NCI-H1105 treated with DMSO at 0.1 percent for 48 hours (cell line): Measurements from ENCODE around the gene ZNHIT6.
"Not testable (repeated sequence)": the region's sequence is repeated elsewhere in the genome, so short reads cannot be mapped to it uniquely, and the experiment has no call there.

Source experiments
- DNase-seq: peaks from one replicate; lab custom pipeline; 2025; lab: John Stamatoyannopoulos, UW

The ZNHIT6 gene, protein sequence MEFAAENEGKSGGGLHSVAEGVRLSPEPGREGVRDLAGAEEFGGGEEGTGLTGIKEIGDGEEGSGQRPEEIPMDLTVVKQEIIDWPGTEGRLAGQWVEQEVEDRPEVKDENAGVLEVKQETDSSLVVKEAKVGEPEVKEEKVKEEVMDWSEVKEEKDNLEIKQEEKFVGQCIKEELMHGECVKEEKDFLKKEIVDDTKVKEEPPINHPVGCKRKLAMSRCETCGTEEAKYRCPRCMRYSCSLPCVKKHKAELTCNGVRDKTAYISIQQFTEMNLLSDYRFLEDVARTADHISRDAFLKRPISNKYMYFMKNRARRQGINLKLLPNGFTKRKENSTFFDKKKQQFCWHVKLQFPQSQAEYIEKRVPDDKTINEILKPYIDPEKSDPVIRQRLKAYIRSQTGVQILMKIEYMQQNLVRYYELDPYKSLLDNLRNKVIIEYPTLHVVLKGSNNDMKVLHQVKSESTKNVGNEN

DNA sequence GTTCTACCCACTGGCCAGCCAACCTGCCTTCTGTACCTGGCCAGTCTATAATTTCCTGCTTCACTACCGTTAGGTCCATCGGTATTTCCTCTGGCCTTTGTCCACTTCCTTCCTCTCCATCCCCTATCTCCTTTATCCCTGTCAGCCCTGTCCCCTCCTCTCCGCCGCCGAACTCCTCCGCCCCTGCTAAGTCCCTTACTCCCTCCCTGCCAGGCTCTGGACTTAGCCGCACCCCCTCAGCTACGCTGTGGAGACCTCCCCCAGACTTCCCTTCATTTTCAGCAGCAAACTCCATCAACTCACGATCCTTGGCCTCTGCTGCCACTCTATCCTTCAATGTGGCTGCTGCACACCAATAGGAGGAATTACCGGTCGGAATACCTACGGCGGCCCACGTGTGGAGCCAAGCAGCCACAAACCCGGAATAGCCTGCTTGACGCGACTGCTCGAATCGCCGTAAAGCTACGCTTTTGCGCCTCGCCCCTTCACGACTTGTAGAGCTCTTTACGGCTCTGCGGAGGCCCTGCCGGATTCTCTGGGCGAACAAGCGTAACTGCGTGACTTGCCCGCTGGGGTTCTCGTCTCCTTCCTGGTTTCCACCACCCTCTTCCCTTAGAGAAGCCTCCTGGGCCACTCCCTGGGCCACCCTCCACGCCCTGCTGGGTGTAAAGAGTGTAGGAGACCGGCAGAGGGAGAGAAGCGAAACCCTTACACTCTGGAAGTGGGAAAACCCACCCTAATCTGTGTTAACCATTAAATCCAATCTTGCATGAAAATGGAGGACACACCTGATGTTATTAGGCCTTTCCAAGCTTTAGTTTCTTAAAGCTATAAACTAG lies at the start of gene ZNHIT6:
ZNHIT6 (minus strand) TSS at position 444 of the 839 bp plus-strand sequence; CDS start at position 295, 149 bp downstream.
- peak; percentile 95 for DNase-seq

DNA sequence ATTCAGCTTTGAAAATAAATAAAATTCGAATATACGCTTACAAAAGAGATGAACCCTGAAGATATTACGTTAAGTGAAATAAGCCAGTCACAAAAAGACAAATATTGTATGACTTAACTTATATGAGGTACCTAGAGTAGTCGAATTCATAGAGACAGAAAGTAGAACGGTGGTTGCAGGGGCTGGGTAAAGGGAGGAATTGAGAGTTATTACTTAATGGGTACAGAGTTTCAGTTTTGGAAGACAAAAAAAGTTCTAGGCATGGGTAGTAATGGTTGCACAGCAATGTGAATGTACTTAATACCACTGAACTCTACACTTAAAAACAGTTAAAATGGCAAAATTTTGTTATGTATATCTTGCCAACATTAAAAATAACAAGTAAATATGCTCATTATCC lies 48.6 kb upstream of the ZNHIT6 start:
- no peak for DNase-seq

DNA sequence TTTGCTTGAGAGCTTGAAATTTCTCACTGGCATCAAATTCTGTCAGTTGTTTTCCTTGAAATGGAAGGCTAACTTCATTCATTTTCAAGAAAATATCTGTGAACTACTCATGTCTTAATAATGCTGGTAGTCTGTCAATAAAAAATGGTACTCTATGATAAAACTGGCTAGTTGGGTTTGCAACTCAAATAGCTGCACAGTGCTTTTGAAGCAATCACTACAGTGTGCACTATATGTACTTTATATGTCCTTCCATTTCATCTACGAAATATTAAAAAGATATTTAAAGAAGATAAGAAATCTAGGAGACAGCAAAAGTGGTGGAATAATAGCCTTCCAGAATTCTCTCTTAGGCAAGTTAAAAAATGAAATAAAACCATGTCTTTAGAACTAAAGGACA lies 39.9 kb upstream of the ZNHIT6 start:
- no peak for DNase-seq

DNA sequence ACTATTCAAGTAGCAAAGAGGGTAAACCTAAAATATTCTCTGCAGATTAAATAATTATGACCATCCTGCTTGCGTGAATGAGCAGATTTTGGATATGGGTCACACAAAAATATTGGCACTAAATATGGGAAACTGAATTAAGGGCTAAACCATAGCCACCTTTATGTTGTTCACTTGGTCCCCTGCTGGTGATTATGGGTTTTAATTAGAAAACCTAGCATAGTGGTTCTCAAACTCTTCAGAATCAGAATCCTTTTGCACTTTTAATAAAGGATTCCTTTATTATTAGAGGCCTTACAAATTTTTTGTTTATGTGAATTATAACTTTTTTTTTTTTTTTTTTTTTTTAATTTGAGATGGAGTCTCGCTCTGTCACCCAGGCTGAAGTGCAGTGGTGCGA lies 38.5 kb upstream of the ZNHIT6 start:
- no peak for DNase-seq

DNA sequence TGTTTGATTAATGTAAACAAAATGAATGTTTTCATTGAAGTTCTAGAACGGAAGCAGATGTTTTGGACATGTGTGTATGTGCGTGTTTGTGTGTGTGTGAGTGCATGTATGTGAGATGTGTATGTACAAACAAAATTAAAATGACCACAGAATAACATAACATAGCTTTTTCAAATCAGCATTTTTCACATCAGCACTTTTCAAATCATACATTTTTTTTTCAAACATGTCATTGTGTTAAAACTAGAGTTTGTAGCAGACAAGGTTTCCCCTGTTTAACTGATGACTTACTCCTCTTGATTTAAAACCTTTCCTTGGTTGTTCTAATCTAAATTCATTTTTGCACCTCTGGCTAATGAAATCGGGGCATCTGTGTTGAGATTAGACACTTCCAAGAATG lies 35.6 kb upstream of the ZNHIT6 start:
- no peak for DNase-seq

DNA sequence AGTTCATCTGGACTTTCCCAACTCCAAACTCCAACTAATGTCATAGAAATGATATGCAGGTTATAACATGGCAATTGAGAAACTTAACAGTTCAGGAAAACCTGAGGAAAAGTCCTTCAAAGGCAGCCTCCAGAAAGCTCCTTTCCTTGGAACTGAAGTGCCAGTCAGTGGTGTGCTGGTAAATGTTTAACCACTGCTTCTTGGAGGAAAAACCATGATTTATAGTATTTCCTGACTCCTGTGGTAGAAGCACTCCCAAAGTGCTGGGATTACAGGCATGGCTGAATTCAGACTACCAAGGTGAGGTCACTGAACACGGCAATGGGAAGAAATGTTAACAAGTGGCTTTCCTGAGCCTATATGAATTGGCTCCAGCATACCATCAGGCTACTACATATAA lies 26.7 kb upstream of the ZNHIT6 start:
- DNase-seq, result no peak

DNA sequence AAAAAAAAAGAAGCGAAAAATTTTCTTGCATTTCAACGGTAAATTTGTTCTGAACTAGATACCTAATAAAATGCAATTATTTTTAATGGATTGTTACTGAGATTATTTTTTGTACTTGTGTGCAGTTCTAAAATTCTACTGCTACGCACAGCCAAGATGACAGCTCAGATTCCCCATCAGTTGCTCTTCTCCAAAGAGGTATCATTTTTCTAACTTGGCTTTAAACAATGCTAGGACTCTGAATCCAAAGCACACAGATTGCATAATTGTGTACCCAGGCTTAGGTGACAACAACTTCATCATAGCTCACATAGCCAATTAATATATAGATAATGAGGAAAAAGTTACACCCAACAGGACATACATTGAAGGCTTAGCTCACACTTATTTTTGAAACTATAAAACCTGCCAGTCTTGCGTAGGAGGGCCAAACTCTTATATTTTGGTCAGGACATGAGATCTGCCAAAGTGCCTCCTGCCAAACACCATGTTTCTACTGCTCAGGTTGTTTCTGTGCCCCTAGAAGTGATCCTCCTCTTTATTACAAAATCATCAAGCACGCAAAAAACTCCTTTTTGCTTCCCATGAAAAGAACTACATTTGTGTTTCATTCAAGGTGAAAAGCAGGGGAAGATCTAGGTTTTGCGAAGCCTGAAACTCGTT lies 10.6 kb upstream of the ZNHIT6 start:
- DNase-seq, result no peak

DNA sequence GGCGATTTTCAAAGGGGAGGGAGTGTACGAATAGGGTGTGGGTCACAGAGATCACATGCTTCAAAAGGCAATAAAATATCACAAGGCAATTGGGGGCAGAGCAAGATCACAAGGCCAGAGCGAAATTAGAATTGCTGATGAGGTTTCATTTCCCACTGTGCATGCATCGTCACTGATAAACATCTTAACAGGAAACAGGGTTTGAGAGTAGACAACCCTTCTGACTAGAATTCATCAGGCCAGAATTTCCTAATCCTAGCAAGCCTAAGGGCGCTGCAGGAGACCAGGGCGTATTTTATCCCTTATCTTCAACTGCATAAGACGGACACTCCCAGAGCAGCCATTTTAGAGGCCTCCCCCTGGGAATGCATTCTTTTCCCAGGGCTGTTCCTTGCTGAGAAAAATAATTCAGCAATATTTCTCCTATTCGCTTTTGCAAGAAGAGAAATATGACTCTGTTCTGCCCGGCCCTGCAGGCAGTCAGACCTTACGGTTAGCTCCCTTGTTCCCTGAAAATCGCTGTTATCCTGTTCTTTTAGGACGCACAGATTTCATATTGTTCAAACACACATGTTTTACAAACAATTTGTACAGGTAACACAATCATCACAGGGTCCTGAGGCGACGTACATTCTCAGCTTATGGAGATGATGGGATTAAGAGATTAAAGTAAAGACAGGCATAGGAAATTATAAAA lies 6.3 kb upstream of the ZNHIT6 start:
- not testable (repeated sequence) for DNase-seq

DNA sequence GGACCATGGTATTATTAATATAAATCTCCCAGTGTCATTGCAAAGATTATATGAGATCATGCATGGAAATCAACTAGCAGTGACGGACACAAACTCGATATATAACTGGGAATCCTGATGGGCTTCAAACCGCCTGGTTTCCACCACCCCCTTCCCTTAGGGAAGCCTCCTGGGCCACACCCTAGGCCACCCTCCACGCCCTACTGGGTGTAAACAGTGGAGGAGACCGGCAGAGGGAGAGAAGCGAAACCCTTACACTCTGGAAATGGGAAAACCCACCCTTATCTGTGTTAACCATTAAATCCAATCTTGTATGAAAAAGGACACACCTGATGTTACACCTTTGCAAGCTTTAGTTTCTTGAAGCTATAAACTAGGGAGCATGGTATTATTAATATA lies 595 bp upstream of the ZNHIT6 start:
- no peak for DNase-seq

DNA sequence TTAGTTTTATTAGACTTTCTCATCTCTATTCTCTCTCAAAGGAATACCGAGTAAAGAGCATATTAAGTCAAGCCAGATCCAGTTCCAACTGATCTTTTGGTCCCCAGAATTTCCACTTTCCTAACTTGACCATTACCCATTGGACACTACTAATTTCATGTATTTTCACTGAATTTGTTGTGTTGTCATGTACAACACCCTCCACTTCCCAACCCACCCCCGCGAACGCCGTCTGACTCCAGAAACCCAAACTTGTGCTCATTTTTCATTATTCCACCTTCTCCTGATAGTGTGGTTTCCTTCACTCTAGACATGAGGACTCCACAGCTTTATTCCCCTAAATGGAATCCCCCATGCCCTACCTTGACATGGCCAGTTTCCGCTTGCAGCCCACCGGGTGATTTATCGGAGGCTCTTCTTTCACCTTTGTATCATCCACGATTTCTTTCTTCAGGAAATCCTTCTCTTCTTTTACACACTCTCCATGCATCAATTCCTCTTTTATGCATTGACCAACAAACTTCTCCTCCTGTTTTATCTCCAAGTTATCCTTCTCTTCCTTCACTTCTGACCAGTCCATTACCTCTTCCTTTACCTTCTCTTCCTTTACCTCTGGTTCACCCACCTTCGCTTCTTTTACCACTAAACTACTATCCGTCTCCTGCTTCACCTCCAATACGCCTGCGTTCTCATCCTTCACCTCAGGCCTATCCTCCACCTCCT lies 805 bp downstream of the ZNHIT6 start:
- no peak for DNase-seq

DNA sequence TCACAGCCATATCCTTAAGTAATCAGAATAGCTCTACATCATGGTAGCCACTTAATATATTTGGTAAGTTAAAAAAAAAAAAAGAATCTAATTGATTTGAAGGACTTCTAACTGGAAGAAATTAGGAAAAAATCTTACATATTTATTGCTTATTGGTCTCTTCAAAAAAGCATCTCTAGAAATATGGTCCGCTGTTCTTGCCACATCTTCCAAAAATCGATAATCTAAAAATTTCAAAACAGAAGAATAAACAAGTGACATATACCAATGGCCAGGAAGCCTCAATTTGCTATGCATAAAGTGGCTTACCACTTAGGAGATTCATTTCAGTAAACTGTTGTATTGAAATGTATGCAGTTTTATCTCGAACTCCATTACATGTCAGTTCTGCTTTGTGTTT lies 2.3 kb downstream of the ZNHIT6 start:
- DNase-seq, result no peak

DNA sequence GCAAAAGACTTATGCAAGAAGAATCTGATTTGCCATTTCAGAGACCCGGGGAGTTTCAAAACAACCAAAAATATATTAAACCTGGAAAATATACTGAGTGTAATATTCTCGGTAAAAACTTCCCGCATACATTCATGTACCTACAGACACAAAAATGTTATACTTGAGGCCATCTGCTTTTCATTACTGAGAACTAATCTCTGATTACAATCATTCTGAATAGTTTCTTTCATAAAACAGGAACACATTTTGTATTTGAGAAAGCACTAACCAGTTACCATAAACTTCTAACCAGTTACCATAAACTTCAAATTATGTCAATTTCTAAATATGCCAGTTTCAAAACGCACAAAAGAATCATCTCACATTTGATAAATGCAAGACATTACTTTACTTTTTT lies 7.8 kb downstream of the ZNHIT6 start:
- DNase-seq, result no peak

DNA sequence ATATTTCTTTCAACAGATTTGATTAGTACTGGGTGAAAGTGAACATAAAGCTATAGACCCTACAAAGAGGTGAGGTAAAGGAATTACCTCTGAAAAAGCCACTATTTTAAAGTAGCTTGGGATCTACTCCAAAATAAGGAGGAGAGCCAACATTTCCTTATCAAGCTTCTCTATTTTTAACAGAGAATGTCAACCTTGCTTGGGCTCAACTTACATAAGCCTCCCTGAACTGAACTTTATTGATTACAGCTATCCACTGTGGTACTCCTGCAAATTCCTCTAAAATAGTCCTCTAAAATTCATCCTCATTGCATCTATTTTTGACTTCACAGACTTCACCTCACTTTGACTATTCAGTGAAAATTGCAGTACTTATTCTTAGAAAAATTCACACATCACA lies 10.3 kb downstream of the ZNHIT6 start:
- DNase-seq, result no peak

DNA sequence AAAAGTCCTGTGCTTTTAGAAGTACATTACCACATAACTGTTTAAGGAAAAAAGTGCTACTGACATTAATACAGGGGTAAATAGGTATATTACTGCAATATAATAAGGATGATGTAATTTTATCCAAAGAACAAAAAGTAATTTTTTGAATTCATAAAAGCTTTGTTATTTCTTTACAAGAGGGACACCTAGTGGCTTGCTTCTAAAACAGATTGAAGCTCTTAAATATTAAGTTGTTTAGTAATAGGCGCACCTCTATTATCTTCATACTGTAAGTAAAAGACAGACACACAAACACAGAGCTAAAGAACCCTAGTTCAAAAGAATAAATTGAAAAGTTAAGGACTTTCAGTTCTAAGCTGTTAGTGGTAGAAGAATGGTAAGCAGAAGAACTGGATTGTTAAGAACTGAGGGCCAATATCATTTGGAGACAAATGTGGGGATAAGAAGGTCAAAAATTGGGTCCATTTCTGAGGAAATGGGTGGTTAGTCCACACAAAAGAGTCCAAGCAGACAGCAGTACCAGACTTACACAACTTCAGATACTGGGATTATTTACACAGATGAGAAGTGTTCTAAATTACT lies 15.4 kb downstream of the ZNHIT6 start:
- peak; percentile 23 for DNase-seq

DNA sequence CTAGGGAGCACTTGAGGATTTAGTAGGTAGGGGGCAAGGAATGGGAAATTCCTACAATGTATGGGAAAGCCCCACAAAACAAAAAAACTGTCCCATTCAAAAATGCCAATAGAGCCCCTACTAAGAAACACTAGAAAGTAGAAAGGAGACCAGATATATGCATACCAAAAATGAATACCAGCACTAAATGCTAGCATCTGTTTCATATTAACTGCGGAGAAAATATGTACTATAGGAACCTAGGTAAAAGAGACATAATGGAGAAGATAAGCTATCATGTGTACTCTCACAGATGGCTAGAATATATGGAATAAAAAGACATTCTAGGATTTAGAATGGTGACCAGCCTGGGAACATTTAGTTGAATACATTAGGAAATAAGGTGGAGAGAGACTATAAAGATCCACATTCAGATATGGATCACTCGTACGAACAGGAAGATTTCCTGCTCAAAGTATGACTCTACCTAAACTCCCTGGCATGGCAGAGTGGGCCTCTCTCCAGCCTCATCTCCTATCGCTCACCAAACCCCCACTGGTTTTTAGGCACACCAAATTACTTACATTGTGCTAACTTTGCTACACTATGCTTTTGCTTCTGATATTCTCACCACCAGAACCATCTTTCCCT lies 18.3 kb downstream of the ZNHIT6 start:
- no peak for DNase-seq

DNA sequence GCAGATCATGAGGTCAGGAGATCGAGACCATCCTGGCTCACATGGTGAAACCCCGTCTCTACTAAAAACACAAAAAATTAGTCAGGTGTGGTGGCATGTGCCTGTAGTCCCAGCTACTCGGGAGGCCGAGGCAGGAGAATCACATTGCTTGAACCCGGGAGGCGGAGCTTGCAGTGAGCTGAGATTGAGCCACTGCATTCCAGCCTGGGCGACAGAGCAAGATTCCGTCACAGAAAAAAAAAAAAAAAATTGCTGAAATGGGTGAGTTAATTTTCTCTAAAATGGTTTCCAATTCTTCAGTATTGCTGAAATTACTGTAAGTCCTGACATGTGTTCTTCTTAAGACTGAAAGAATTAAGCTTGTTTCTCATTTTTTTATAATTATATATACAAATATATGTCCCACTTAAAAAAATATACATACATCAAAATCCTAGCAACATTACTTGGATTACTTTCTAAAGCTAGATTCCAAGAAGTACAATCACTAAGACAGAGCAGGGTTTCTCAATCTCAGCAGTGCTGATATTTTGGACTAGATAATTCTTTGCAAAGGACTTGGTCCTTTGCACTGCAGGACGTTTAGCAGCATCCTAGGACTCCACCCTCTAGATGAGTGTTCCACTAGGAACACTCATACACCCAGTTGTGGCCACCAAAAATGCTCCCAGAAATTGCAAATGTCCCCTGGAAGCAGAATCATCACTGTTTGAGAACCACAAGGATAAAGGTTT lies 24.8 kb downstream of the ZNHIT6 start:
- DNase-seq, result no peak

DNA sequence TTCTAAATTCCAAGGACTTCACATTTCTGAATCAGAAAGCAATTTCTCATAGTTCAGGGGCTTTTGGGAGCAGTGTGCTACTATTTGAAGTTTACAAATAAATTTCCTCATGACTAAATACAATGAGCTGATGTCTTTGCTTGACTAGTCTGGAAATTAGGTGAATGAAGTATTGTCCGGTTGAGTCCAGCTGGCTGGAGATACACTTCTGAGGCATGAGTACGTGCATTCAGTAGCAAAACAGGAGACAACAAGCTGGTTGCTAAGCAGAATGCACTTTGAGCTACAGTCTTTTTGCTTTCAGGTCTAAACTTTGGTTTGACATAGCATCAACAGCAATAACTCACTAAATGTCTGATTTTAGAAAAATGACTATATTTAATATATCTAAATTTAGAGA lies 27.1 kb downstream of the ZNHIT6 start:
- no peak for DNase-seq

DNA sequence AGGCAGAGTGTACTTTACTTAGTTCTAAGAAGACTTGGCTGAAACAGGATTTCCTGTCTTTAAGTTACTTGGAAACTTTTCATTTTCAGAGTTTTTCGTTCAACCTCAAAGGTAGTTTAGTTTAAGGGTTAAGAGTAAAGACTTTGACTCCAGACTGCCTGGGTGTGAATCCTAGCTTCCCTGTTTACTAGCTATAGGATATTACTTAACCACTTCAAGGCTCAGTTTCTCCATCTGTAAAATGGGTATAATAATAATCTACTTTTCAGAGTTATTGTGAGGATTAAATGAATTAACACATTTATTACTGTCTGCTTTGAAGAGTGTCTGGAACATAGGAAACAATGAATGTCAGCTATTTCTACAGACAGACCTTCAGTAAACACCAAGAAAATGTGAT lies 30.0 kb downstream of the ZNHIT6 start:
- no peak for DNase-seq

DNA sequence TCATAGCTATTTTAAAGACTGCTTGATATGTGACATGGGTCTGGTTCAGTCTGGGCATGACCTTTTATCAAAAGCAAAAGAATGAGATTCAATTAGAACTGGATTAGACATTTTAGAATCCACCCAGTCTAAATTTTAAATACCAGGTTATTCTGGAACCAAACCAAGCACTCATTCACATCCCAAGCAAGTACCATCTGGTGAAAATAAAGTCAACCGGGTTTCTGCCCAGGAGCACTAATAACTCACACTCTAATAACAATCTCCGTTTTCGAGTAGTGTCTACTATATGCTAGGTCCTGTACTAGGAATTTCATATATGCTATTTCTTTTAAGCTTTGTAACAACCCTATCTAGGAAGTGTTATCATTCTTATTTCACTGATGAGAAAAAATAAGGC lies 30.6 kb downstream of the ZNHIT6 start:
- no peak for DNase-seq
